Caco-2 (cell line): Measurements from ENCODE around the gene FOXL3. TPM values are rescaled to one million over a fixed set of nuclear protein-coding genes. Genes with fewer than 3 reads are reported as not detected.

Source experiments
- BruUV-seq: library from RNA; stranded (reverse); fragments of 400-500 nt; replicated peaks from 2 replicates; lab custom pipeline; 2021; lab: Mats Ljungman, UMichigan
- CTCF ChIA-PET: fragments of 300-600 bp; sonication (Branson Sonifier 250); formaldehyde crosslinking; loops from one replicate; lab custom pipeline; 2022; ENCODE audit warnings: antibody characterized with exemption; lab: Charles Lee
- POLR2A ChIA-PET: fragments of 300-600 bp; sonication (Branson Sonifier 250); formaldehyde crosslinking; loops from one replicate; lab custom pipeline; 2022; ENCODE audit warnings: antibody characterized with exemption; lab: Charles Lee
- DNase-seq, 2 experiments: peaks; one replicate each; pipeline versions ENCODE4 v3.0.0 to v3.0.0-alpha.2; 2020 to 2022
- H3K27me3 ChIP-seq: replicated peaks from 2 replicates; pipeline ENCODE4 v1.6.0; 2011; ENCODE audit warnings: low read length; ENCODE audit not compliant: control insufficient read depth, insufficient read depth
- H3K36me3 ChIP-seq: 2 replicates; pipeline ENCODE4 v1.5.1; 2011; ENCODE audit warnings: low read length; ENCODE audit not compliant: control insufficient read depth, insufficient read depth
- H3K4me1 ChIP-seq: fragments of 250-450 bp; sonication (Bioruptor Pico); 2 replicates; pipeline ENCODE4 v1.5.1; 2020; ENCODE audit warnings: mild to moderate bottlenecking
- H3K4me3 ChIP-seq: 2 replicates; pipeline ENCODE4 v1.5.1; 2011; ENCODE audit warnings: low read depth, mild to moderate bottlenecking, control low read depth, low read length
- H3K9me3 ChIP-seq: fragments of 250-450 bp; sonication (Bioruptor Pico); 2 replicates; pipeline ENCODE4 v1.5.1; 2020; ENCODE audit warnings: mild to moderate bottlenecking, moderate library complexity
- H3K27ac Mint-ChIP-seq: one replicate; pipeline ENCODE4 v1.8.0; 2022; ENCODE audit warnings: mixed read lengths; ENCODE audit not compliant: unreplicated experiment
- H3K27me3 Mint-ChIP-seq: one replicate; pipeline ENCODE4 v1.8.0; 2022; ENCODE audit warnings: mixed read lengths; ENCODE audit not compliant: insufficient read depth, unreplicated experiment
- H3K36me3 Mint-ChIP-seq: one replicate; pipeline ENCODE4 v1.8.0; 2022; ENCODE audit warnings: mild to moderate bottlenecking, mixed read lengths; ENCODE audit not compliant: insufficient read depth, unreplicated experiment
- H3K4me1 Mint-ChIP-seq: one replicate; pipeline ENCODE4 v1.8.0; 2022; ENCODE audit warnings: low read depth, mixed read lengths; ENCODE audit not compliant: unreplicated experiment
- H3K4me3 Mint-ChIP-seq: one replicate; pipeline ENCODE4 v1.8.0; 2022; ENCODE audit warnings: mild to moderate bottlenecking, moderate library complexity, mixed read lengths; ENCODE audit not compliant: unreplicated experiment
- H3K9me3 Mint-ChIP-seq: one replicate; pipeline ENCODE4 v1.8.0; 2022; ENCODE audit warnings: mixed read lengths; ENCODE audit not compliant: unreplicated experiment
- CTCF ChIP-seq, 2 experiments: fragments of 200-600 bp in 1 of 2; IDR thresholded peaks; 1 replicate in 1 of 2; 2 replicates in 1 of 2; pipeline versions ENCODE4 v1.5.1 to v1.8.0; 2011 to 2022; ENCODE audit warnings: antibody characterized with exemption in 1 of 2, control low read depth in 1 of 2, inconsistent platforms in 1 of 2, low read depth in 1 of 2, low read length in 1 of 2, mild to moderate bottlenecking in 1 of 2, moderate library complexity in 1 of 2; ENCODE audit not compliant: insufficient read depth in 1 of 2, severe bottlenecking in 1 of 2, unreplicated experiment in 1 of 2
- intact Hi-C: fragments of 100-400 bp; cut with micrococcal nuclease; formaldehyde crosslinking; loops from one replicate; pipeline ENCODE4 v1.10.0; 2022; ENCODE audit not compliant: unreplicated experiment
- total RNA-seq: library from RNA; stranded (reverse); gene quantifications from 2 replicates; pipeline ENCODE4 v1.2.3, GENCODE V29; 2022

The FOXL3 gene
- total RNA-seq, 1 experiment from 2014 or later: not detected

DNA sequence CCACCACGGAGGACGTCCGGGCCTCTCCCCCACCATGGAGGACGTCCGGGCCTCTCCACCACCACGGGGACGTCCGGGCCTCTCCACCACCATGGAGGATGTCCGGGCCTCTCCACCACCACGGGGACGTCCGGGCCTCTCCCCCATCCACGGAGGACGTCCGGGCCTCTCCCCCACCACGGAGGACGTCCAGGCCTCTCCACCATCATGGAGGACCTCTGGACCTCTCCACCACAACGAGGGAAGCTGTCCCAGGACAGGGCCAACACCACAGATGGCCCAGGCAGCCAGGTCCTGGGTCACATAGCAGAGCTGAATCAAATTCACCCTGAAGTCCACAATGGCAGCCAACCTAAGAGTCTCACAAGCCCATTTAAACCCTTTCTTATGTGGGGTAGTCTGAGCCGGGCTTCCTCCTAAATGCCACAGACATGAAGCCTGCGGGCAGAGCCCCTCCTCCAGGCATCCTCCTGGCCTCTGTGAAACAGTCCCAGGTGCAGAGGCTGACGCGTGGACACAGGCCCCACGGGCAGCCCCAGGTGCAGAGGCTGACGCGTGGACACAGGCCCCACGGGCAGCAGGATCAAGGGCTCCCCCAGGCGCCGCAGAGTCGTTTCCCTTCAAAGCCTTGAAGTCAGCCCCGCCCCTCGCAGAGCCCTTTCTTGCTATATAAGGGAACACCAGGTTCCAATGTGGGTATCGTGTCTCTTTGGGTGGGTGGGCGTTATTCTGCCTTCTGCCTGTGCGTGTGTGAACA, 47.0 kb downstream of the FOXL3 start:
- peaks cover 8% of the 10 kb centered on the region for H3K36me3 Mint-ChIP-seq
- H3K27me3 Mint-ChIP-seq: no peaks in the 10 kb centered on the region
- no TSS peak for BruUV-seq
- no peak overlapping the region for H3K4me3 Mint-ChIP-seq
- peaks cover 38% of the 10 kb centered on the region for H3K4me1 Mint-ChIP-seq
- Histone ChIP-seq H3K27me3 (no peaks in the 10 kb centered on the region), H3K4me3 (no peak overlapping the region), H3K36me3 (no peaks in the 10 kb centered on the region), H3K9me3 (no peaks in the 10 kb centered on the region), H3K4me1 (peaks cover 46% of the 10 kb centered on the region)
- ChIA-PET POLR2A (no interaction called here), CTCF (no interaction called here)
- H3K27ac Mint-ChIP-seq: peak overlapping the region; percentile 30
- H3K9me3 Mint-ChIP-seq: peaks cover 12% of the 10 kb centered on the region
- no peak for TF ChIP-seq CTCF (IDR thresholded peaks at IDR 0.05; ENCODE audit: insufficient read depth in 1 of 2, low read depth in 1 of 2, low read length in 1 of 2, severe bottlenecking in 1 of 2, unreplicated experiment in 1 of 2)
- no peak for DNase-seq
- intact Hi-C loops: no loop called here

GRCh38 chr7:337567-337951, 47.6 kb downstream of the FOXL3 start:
- intact Hi-C loops: no loop called here

More at GRCh38 chr7:337567-337951, 47.6 kb downstream of the FOXL3 start:
- Histone ChIP-seq H3K27me3 (no peaks in the 10 kb centered on the region), H3K36me3 (no peaks in the 10 kb centered on the region), H3K9me3 (no peaks in the 10 kb centered on the region), H3K4me1 (peaks cover 50% of the 10 kb centered on the region), H3K4me3 (no peak overlapping the region)
- no peak for TF ChIP-seq CTCF (IDR thresholded peaks at IDR 0.05; ENCODE audit: insufficient read depth in 1 of 2, low read depth in 1 of 2, low read length in 1 of 2, severe bottlenecking in 1 of 2, unreplicated experiment in 1 of 2)
- DNase-seq: no peak
- peaks cover 44% of the 10 kb centered on the region for H3K4me1 Mint-ChIP-seq
- CTCF ChIA-PET: no interaction called here
- H3K9me3 Mint-ChIP-seq: peaks cover 12% of the 10 kb centered on the region
- no peaks in the 10 kb centered on the region for H3K27me3 Mint-ChIP-seq
- POLR2A ChIA-PET: no interaction called here
- peaks cover 8% of the 10 kb centered on the region for H3K36me3 Mint-ChIP-seq
- peak overlapping the region; percentile 30 for H3K27ac Mint-ChIP-seq
- BruUV-seq: no TSS peak
- H3K4me3 Mint-ChIP-seq: no peak overlapping the region
